EL (cell line): ENCODE results near the gene LDB3.
"Not testable (repeated sequence)": the region's sequence is repeated elsewhere in the genome, so short reads cannot be mapped to it uniquely, and the experiment has no call there.

Experiments
- DNase-seq: peaks from one replicate; pipeline ENCODE4 v3.0.0-alpha.2; 2016

LDB3 gene

DNA sequence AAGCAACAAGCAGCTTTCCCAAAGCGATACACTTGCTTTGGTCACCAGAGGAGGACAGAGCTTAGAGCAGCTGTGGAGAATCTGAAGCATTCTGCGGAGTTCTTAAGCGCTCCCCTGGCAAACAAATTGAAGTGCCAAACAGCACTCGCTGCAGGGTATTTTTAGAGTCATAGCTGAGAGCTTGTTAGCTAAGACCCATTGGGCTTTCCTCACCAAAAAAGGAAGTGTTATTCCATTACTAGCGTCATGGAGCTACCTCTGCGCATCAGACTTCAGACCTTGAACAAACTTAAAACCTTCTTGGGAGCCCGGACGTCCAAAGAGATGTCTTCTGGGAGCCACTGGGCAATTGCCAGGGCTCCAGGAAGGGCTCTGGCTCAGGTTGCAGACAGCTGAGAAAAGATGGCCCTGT lies 65.0 kb downstream of the LDB3 start:
- no peak for DNase-seq

DNA sequence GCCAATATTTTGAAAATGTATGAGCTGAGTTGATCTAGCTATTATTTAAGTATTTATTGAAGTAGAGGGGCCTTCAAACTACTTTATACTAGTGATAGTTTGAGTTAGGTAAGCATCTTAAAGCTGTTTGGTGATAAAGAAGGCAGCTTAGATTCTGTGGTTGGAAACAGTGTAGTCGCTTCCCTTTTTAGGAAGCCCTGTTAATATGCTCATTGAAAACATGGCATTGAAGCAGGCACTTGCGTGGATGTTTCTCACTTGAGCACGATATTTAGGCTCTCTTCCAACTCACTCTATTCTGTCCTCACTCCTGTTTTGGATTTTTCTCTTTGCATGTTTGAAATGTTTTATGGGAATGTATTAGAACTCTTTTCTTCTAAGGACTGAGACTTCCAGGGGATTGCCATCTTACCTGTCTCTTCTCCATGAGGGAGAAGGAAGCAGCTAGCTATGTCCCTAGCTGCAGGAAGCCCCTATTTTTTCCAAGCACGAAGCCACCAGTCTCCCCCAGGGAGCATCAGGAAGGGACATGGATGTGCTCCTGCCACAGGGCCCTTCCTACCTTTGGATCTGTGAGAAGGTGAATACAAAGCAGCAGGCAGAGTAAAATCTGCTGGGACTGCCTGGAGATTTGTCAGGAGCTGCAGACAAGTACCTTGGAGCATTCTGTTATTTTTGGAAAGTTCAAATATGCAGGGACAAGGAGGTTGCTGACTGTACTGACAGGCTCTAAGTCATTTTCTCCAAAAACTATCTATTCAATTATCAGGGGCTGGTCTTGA lies 66.1 kb downstream of the LDB3 start:
- DNase-seq = no peak

DNA sequence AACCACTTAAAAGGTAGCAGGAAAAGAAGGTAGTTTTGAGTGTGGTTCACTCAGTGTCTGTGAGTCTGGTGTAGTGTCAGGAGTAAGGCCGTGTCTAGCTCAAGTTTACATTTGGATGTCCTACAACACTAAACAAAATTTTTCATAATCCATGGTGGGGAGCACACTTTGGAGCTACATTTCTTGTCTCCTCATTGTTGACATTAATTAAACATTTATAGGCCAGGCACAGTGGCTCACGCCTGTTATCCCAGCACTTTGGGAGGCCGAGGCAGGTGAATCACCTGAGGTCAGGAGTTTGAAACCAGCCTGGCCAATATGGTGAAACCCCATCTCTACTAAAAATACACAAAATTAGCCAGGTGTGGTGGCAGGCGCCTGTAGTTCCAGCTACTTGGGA lies 67.0 kb downstream of the LDB3 start:
- not testable (repeated sequence) for DNase-seq

DNA sequence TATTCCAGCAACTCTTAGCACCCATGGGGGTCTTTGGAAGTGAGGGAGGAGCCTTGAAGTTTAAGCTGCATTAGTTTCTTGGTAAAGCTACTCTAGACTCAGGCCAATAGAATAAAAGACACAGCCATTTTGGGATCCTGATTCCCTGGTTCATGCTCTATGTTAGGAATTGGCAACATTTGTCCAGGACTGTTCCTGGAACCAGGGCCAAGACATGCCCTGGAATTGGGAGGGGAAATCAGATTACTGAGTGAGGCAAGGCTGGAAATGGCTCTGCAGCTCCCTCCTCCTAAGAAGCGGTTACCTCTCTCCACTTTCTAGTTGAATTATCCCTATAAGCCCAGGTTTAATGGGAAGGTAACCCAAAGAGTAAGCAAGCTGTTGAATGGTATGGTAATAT lies 73.9 kb downstream of the LDB3 start:
- DNase-seq = no peak

DNA sequence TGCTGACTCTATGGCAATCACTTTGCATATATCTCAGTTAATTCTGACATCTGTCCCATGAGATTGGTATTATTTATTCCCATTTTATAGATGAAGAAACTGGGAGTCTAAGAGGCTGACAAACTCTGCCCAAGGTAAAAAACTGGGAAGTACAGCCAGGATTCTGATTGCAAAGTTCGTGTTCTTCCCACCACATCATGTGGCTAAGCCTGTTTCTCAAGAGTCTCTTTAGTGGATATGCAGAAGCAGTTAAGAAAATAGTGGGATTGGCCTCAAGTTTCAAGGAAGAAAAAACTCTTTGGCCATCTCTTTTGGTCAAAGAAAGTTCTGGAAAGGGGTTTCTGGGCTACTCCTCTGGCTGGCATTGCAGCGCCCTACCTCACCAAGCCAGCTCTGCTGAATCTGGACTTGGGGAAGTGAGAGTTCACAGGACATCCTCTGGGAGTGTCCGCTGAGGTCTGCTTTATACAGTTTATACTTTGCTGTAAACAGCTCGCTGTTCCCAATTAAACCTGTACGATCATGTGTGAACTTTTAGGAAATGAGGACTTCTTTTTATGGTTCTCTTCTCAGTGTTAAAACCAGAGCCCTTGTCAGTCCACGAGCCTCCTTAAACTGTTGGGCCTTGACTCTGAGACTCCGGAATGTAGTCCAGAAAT lies 75.9 kb downstream of the LDB3 start:
- DNase-seq = no peak

DNA sequence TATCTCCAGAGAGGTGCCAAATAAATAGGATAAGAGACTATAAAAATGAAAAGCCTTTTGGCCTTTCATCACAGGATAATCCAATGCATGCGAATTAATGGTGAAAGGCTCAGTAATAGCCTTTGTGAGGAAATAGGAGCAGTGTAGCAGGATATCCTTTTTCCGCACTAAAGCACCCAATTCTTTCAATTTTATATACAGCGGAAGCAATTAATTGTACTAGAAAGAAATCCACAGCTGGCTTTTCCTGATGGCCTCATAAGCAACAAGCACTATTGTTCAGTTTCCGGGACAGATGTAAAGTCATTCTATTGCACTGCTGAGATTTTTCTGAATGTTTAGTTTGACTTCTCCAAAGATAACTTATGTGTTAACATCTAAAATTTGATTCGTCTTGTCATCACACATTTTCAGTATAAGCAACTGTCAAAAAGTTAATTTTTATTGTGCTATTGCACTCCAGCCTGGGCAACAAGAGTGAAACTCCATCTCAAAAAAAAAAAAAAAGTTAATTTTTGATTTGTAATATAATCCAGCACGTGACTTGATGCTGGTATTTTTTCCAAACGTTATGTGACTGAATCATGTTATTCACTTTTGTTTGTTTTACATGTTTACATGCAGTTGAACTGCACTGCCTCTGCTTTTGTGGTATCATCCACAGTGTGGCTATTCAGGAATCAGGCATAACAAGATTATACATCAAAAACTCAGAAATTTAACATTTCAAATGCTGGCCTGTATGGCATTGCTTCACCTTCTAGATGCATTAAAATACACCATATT lies 79.7 kb downstream of the LDB3 start:
- no peak for DNase-seq

DNA sequence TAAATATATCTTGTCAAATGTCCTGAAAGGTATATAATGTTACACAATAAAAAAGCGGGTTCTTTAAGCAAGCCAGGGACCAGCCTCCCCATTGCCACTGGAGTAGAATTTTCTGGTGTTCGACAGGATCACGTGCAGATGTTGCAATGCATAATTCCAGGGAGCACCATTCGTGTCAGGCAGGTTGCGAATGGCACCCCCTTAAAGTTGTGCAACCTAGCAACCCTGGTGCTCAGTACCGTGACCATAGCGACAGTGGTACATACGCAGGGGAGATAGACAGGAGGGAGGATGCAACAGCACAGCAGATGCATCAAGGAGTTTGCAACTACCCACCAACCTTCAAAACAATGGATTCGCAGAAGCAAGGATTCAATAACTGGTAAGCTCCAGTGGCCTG lies 81.5 kb downstream of the LDB3 start:
- no peak for DNase-seq

DNA sequence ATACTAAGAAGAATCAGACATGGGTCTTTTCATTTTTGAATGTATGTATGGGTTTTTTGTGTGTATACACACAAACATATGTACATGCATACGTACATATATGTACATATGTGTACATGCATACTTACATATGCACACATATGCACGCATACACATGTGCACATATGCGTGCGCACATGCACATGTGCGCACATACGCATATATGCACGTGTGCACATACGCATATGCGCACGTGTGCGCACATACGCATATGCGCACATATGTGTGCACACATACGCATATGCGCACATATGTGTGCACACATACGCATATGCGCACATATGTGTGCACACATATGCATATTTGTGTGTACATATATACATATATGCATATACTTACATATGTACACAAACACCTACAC lies 83.2 kb downstream of the LDB3 start:
- DNase-seq = no peak

DNA sequence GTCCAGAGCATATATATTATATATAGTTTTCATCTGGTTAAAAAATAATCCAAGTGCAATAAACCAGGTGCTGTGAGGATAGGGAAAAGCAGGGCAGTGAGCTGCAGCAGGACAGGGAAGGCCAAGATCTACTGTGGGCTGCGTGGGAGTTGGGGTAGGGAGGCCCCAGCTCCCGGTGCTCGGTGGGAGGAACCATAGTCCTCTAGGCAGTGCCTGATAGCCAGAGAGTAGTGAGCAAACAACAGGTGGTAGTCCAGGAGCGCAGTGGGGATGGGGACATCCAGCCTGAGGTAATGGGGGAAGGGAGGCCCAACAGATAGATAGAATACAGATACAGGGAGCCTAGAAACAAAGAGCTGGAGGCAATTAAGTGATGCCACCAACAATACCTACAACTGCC lies 84.0 kb downstream of the LDB3 start:
- no peak for DNase-seq

DNA sequence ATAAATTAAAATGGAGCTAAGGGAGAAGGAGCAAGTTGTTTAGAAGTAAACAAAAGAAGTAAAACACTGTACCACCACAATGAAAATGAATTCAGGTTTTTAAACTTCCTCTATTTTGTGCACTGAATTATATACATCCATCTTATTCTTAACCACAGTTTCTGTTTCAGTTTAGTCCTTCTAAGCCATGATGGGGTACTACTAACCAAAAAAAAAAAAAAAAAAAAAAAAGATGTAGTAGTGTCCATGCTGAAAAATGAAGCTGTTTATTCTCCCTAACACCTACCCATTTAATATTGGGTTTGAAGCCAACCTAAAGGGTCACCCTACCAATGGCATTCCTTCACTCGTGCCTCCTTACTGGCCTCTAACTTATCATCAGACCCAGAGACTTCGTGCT lies 84.7 kb downstream of the LDB3 start:
- DNase-seq = no peak

DNA sequence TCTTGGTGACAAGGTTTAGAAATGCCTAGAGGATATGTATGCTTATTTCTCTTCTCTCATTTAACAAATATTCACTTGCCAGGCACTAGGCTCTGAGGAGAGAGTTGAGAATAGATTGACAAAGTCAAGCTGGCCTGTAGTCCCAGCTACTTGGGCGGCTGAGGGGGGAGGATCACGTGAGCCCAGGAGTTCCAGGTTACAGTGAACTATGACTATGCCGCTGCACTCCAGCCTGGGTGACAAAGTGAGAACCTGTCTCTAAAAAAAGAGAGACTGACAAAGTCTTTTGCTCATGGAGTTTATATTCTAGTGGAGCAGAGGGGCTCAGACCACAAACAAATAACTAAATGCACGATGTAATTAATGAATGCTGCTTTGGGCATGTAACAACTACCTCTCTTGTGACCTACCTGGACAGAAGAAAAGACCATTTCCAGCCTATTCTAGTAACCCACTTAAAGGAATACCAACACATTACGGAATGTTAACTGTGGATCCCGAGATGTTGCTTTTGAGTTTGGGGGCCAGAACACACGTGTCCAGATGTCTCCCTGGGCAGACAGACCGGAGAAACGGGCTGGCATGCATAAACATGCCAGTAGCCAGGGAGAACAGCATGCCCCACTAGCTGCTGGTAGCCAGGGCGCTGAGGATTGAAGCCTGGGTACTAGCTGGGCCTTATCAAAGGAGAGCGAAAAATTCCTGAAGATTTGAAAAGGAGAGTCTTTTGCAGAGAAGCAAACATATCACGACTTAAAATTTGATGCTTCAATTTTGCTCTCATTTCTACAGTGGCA lies 85.5 kb downstream of the LDB3 start:
- no peak for DNase-seq

DNA sequence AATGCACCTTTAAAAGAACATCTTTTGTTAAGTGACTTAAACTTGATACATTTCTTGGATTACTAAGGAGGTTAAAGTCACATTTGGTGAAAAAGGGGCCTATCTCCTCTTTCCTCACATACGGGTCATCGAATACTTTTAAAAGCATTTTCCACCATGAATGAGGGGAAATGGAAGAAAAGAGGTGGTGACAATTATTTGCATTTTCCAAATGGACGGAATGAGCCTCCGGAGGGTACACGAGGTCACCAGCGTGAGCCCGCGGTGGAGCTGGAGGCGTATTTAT lies 87.1 kb downstream of the LDB3 start:
- no peak for DNase-seq

DNA sequence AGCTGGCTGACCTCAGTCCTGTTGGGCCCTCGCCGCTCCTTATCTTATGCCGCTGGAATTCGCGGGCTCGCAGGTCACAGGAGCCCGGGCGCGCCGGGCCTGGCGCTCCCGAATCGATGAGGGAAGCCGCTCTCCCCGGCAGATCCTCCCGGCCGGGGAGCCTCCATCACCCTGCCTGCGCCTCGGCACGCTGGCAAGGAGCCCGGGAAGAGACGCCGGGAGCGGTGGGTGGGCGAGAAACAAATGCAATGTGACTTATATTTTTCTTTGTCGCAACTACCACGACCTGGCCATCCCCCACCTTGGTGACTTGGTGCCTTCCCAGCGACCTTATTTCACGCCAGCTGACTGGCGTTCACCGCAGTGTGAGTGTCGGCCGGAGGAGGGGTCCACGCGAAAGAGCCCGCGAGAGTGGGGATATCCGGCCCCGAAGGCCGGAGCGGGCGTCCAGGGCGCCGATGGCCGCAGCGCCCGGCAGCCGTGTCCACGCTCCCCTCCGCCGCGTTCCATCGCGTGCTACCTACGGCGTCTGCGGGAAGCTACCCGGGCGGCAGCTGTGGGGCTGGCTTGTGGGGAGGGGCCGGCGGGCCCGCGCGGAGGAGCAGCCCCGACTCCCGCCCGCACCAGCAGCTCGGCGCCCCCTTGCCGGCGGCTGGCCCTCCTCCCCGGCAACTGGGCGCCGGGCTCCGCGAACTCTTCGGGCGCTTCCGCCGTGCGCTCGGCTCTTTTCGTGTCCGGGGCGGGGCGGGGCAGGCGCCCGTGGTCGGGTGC lies 87.6 kb downstream of the LDB3 start:
- peak; percentile 89 for DNase-seq

DNA sequence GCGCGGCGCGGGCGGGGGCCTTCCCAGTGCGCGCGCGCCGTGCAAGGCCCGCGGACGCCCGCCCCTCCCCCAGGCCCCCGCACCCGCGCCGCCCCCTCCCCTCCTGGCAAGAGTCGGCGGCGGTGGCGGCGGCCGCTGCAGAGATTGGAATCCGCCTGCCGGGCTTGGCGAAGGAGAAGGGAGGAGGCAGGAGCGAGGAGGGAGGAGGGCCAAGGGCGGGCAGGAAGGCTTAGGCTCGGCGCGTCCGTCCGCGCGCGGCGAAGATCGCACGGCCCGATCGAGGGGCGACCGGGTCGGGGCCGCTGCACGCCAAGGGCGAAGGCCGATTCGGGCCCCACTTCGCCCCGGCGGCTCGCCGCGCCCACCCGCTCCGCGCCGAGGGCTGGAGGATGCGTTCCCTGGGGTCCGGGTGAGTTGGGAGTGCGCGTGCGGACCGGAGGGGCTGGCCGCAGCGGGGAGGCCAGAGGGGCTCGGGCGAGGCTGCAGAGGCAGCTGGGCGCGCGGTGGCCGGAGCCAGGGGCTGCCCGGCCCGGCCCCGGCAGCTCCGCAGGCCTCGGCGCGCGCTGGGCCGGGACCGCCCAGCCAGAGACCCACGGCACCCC lies 88.3 kb downstream of the LDB3 start, which contains the start of gene BMPR1A:
Gene BMPR1A (plus strand): TSS at position 109 of the 602 bp plus-strand sequence. CDS start 119,400 bp downstream, outside the sequence.
- DNase-seq = peak; percentile 91

DNA sequence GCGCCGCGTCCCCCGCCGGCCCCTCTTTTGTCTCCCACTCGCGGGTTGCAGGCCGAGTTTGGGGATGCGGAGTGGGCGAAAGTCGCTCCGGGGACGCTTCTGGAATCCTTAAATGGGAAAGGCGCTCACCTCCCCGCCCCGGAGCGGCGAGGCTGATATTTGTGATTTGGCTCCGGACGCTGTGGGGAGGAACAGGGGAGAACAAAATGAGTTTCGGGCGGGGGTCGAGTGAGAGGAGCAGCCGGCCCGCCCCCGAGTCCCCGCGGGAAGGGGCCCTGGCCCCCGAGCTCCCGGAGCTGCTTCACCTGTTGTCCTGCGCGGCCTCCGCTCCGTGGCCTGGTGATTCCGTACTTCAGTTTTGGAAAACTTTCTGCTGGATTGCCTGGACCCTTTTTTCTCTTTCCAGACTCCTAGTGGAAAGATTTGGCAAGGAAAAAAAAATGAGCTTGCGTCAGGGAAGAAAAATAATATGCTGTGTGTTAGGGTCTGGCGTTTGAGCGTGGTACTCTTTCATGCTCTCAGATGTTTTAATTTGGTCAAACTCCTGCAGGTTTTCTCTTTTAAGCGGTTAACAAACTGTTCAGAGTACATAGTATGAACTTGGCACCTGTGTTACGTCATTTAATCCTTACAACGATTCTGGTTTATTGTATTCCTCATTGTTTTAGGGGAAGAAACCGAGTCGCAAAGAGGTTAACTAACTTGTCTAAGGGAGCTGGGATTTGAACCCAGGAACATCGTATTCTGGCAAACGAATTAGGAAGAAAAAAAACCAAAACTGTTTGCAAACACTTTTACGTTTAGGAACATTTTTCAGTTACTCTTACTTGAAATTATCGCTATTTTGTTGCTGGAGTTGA lies 89.0 kb downstream of the LDB3 start:
- DNase-seq = peak; percentile 68

DNA sequence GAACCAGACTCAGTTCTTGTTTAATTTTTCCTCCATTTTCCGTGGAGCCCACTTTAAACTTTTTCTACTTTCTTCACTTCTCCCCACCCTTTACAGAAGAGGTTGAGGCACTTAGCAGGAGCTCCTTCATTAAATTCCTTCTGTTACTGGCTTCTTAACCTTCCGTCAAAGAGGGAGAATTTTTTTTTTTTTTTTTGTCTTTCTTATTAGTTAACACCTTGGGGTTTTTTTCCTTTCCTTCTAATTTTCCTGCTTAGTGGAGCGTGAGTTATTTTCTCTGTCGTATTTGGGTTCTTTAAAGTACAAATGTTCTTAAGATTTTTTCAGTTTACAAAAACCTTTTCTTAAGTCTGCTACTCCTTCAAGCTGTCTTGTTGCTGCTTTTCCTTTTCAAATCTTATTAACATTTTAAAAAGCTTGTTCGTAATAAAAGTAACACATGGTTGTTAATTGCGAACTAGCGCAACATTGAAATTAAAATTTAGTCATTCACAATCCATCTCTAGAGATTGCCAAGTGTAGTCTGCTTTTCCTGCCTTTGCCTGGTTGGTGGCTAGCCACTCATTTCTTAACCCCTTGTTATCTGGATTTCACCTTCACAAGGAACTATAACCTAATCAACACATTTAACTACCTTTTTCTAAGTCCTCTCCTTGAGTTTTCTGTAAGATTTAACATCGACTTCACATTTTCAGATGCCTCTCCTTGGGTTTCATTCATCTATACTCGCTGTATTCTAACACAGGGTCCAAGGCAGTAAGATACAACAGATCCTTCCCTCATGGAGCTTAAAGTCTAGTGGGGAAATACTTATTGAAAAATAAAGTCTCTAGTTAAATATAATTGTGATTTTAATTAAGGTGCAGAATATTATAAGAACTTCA lies 90.1 kb downstream of the LDB3 start:
- peak; percentile 34 for DNase-seq

DNA sequence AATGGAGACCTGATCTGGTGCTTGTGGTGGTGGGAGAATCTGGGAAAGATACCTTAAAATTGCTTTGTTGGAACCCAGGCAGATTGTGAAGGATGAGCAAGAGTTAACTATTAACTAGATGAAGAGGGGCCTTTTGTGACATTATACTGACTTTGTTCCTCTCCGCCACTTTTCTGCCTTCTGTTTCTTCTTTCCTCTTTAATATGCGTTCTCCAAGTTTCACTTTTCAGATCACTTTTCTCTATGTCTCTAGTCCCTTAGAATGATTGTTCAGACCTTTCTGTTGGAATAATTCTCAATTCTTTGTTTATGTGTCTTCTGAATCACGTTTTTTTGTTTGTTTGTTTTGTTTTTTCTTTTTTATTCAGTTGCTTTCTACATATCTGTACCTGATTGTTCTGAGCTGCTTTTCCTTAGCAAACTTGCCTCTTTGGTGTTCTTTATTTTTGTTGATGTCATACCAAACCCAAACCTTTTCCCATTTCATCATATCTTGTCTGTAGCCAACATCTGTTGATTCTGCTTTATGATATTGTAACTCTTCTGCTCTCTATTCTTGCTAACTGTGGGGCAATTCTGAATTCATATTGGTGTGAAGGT lies 90.9 kb downstream of the LDB3 start:
- peak; percentile 21 for DNase-seq

DNA sequence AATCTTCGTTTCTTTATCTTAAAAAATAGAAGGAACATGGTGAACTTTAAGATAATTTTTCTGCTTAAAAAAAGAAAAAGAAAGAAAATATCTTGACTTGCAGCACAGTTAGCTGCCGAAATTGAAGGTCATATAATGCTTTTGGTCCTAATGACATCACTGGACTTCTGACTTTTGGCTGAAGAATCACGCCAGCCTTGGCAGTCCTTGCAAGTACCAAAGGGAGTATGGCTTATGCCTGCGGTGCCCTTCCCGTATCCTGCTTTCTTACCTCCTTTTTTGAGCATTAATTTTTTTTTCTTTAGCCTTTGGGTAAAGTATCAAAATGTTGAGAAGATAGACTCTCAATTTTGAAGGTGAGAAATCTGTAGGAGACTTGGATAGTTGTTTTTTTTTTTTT lies 95.1 kb downstream of the LDB3 start:
- no peak for DNase-seq

DNA sequence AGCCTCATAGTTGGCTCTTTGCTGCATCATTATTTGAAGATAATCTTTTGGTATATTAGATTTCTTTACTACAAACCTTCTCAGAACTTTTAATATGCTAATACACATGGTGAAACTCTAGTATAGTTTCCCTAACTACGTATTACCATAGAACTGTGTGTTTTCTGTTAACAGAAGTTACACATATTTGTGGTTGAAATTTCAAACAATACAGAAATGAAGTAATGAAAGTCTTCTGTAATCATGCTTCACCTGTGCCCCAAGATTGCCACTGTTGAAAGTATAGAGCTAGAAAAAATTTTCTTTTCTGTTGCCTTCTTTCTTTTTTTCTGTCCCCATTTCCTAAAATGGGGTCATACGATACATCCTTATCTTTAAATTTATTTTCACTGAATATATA lies 97.2 kb downstream of the LDB3 start:
- no peak for DNase-seq
